ENCODE results near the gene SPTBN1. TPM values are rescaled to one million over a fixed set of nuclear protein-coding genes. Genes with fewer than 3 reads are reported as not detected.

SPTBN1 gene
- total RNA-seq, 2 donors from 2014 or later, result 179 to 194 TPM

GRCh38 chr2:54609241-54609640 is 153.1 kb downstream of the SPTBN1 start:
- Histone ChIP-seq H3K27ac (ENCODE audit: low read depth, low read length) (no peak overlapping the region), H3K4me3 (ENCODE audit: low read length) (no peak overlapping the region), H3K9me3 (ENCODE audit: control insufficient read depth, low read length) (no peaks in the 10 kb centered on the region), H3K27me3 (ENCODE audit: control insufficient read depth, insufficient read depth, low read length, poor library complexity, severe bottlenecking) (no peaks in the 10 kb centered on the region), H3K4me1 (ENCODE audit: control insufficient read depth, insufficient read depth, low read length) (peaks cover 8% of the 10 kb centered on the region), H3K9ac (ENCODE audit: extremely low read depth, low read length, poor library complexity, severe bottlenecking) (no peak overlapping the region), H3K36me3 (ENCODE audit: control insufficient read depth, insufficient read depth, low read length) (peaks cover 29% of the 10 kb centered on the region)
- H3K27me3 Mint-ChIP-seq (ENCODE audit: insufficient read depth), result no peaks in the 10 kb centered on the region
- H3K4me3 Mint-ChIP-seq, result no peak overlapping the region
- DNase-seq, result no peak
- H3K27ac Mint-ChIP-seq, result no peak overlapping the region
- no peaks in the 10 kb centered on the region for H3K9me3 Mint-ChIP-seq
- 96 to 98% methylated on average over 4 to 5 of the region's 5 CpGs for WGBS, 2 experiments (ENCODE audit: insufficient coverage in 1 of 2, insufficient read length in 1 of 2)
- no peak for TF ChIP-seq CTCF (conservative IDR thresholded peaks at IDR 0.05)
- peaks cover 38% of the 10 kb centered on the region for H3K4me1 Mint-ChIP-seq
- peaks cover 17% of the 10 kb centered on the region for H3K36me3 Mint-ChIP-seq (ENCODE audit: low read depth)

- H3K4me3 ChIP-seq (ENCODE audit: low read length), result no peak overlapping the region
- Mint-ChIP-seq H3K4me1 (peaks cover 38% of the 10 kb centered on the region), H3K27me3 (ENCODE audit: insufficient read depth) (no peaks in the 10 kb centered on the region), H3K36me3 (ENCODE audit: low read depth) (peaks cover 18% of the 10 kb centered on the region), H3K27ac (no peak overlapping the region), H3K4me3 (no peak overlapping the region), H3K9me3 (no peaks in the 10 kb centered on the region)
- H3K9ac ChIP-seq (ENCODE audit: extremely low read depth, low read length, poor library complexity, severe bottlenecking), result no peak overlapping the region
- WGBS, 2 experiments (ENCODE audit: insufficient coverage in 1 of 2, insufficient read length in 1 of 2), result 76 to 89% methylated on average over 3 of the region's 3 CpGs
- H3K4me1 ChIP-seq (ENCODE audit: control insufficient read depth, insufficient read depth, low read length), result peaks cover 5% of the 10 kb centered on the region
- DNase-seq, result no peak
- H3K9me3 ChIP-seq (ENCODE audit: control insufficient read depth, low read length), result no peaks in the 10 kb centered on the region
- no peak overlapping the region for H3K27ac ChIP-seq (ENCODE audit: low read depth, low read length)
- H3K27me3 ChIP-seq (ENCODE audit: control insufficient read depth, insufficient read depth, low read length, poor library complexity, severe bottlenecking), result no peaks in the 10 kb centered on the region
- H3K36me3 ChIP-seq (ENCODE audit: control insufficient read depth, insufficient read depth, low read length), result peaks cover 31% of the 10 kb centered on the region
- TF ChIP-seq CTCF (conservative IDR thresholded peaks at IDR 0.05), result no peak
Measured at GRCh38 chr2:54609647-54610046, 153.5 kb downstream of the SPTBN1 start.

GRCh38 chr2:54610700-54611099 is 154.6 kb downstream of the SPTBN1 start:
- H3K4me1 Mint-ChIP-seq, result peaks cover 30% of the 10 kb centered on the region
- H3K27ac Mint-ChIP-seq, result no peak overlapping the region
- no peak for TF ChIP-seq CTCF (conservative IDR thresholded peaks at IDR 0.05)
- Histone ChIP-seq H3K4me1 (ENCODE audit: control insufficient read depth, insufficient read depth, low read length) (no peaks in the 10 kb centered on the region), H3K9me3 (ENCODE audit: control insufficient read depth, low read length) (no peaks in the 10 kb centered on the region), H3K9ac (ENCODE audit: extremely low read depth, low read length, poor library complexity, severe bottlenecking) (no peak overlapping the region), H3K4me3 (ENCODE audit: low read length) (no peak overlapping the region), H3K27me3 (ENCODE audit: control insufficient read depth, insufficient read depth, low read length, poor library complexity, severe bottlenecking) (no peaks in the 10 kb centered on the region), H3K36me3 (ENCODE audit: control insufficient read depth, insufficient read depth, low read length) (peaks cover 41% of the 10 kb centered on the region), H3K27ac (ENCODE audit: low read depth, low read length) (no peak overlapping the region)
- H3K27me3 Mint-ChIP-seq (ENCODE audit: insufficient read depth), result no peaks in the 10 kb centered on the region
- no peak for DNase-seq
- peaks cover 20% of the 10 kb centered on the region for H3K36me3 Mint-ChIP-seq (ENCODE audit: low read depth)
- no peak overlapping the region for H3K4me3 Mint-ChIP-seq
- no peaks in the 10 kb centered on the region for H3K9me3 Mint-ChIP-seq
- WGBS, 2 experiments (ENCODE audit: insufficient coverage in 1 of 2, insufficient read length in 1 of 2), result 57 to 83% methylated on average over 1 of the region's 1 CpG

All from endodermal cell (in vitro differentiated cells).